ENCODE data around the gene CDC42SE2. TPM values are rescaled to one million over a fixed set of nuclear protein-coding genes. Genes with fewer than 3 reads are reported as not detected.

Gene CDC42SE2
- total RNA-seq, 4 donors from 2014 or later: 30.0 to 48.3 (median 39.4) TPM

- TF ChIP-seq, protein P1, sequence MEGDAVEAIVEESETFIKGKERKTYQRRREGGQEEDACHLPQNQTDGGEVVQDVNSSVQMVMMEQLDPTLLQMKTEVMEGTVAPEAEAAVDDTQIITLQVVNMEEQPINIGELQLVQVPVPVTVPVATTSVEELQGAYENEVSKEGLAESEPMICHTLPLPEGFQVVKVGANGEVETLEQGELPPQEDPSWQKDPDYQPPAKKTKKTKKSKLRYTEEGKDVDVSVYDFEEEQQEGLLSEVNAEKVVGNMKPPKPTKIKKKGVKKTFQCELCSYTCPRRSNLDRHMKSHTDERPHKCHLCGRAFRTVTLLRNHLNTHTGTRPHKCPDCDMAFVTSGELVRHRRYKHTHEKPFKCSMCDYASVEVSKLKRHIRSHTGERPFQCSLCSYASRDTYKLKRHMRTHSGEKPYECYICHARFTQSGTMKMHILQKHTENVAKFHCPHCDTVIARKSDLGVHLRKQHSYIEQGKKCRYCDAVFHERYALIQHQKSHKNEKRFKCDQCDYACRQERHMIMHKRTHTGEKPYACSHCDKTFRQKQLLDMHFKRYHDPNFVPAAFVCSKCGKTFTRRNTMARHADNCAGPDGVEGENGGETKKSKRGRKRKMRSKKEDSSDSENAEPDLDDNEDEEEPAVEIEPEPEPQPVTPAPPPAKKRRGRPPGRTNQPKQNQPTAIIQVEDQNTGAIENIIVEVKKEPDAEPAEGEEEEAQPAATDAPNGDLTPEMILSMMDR (IDR thresholded peaks at IDR 0.05; ENCODE audit: low read depth): no peak
Observed at GRCh38 chr5:131426011-131426410, 162.2 kb downstream of the CDC42SE2 start.

- TF ChIP-seq, protein P1 (IDR thresholded peaks at IDR 0.05; ENCODE audit: low read depth): no peak
Observed at GRCh38 chr5:131430794-131431193, 166.9 kb downstream of the CDC42SE2 start.

DNA sequence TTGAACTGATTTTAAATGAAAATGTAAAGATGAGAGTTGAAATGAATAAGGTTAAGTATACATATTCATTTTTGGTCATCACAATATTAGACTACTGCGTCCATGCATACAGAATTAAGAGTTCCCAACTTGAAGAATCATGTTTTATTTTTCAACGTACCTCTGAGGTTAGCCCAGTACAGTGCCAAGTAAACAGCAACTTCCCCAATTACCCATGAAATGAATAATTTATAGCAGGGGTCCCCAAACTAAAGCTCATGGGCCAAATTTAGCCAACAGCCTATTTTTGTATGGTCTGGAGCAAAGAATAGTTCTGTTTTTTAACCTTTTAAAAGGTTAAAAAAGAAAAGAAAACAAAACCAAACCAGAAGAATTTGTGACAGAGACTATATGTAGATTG, 167.9 kb downstream of the CDC42SE2 start:
- TF ChIP-seq, protein P1 (IDR thresholded peaks at IDR 0.05; ENCODE audit: low read depth): no peak

GRCh38 chr5:131433109-131433508, 169.3 kb downstream of the CDC42SE2 start:
- TF ChIP-seq, protein P1 (IDR thresholded peaks at IDR 0.05; ENCODE audit: low read depth): no peak

DNA sequence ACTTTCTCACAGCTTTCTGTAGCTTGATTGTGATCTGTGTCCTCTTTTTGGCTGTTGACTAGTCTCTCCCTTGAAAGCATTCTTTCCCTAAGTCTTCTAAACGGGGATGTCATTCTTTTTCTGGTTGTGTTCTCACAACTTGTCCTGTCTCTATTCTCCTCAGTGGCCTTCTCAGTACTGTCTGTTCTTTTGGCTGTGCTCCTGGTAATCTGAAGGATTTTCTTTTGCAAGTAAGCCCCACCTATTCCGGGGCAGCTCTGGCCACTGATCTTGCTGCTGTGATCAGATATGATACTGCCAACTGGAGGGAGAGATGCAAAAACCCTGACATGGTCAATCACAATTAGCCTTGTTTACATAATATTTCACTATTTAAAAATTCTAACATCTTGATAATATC, 172.2 kb downstream of the CDC42SE2 start:
- TF ChIP-seq, protein P1 (IDR thresholded peaks at IDR 0.05; ENCODE audit: low read depth): no peak

GRCh38 chr5:131441184-131441583, 177.3 kb downstream of the CDC42SE2 start:
- TF ChIP-seq, protein P1 (IDR thresholded peaks at IDR 0.05; ENCODE audit: low read depth): no peak

Small RNAs within 50 kb of the gene (small RNA-seq; reads per million reads assigned to genes)
- gene AC004777.1: not detected
- gene RF02271: not detected

Other genes starting within 250 kb of the CDC42SE2 start
- 100 to 1,000 TPM; 157 to 214 (median 169) TPM for gene HINT1, start 98.8 kb upstream of the CDC42SE2 start, total RNA-seq
- 10 to 100 TPM in 2 of 4 donors, 1 to 10 TPM in 2; 7.1 to 11.4 (median 9.7) TPM for gene LYRM7, start 93.1 kb upstream of the CDC42SE2 start, total RNA-seq